Measurements from ENCODE around the gene CAPN7. TPM values are rescaled to one million over a fixed set of nuclear protein-coding genes. Genes with fewer than 3 reads are reported as not detected.
A peak's percentile ranks its signal among the peaks of the same experiment; 100 is the strongest.

Gene CAPN7
- total RNA-seq, 1 donor from 2014 or later, result 49.4 TPM

- no peak for TF ChIP-seq CTCF (IDR thresholded peaks at IDR 0.05)
- H3K27me3 ChIP-seq (ENCODE audit: low read depth), result no peaks in the 10 kb centered on the region
- no peaks in the 10 kb centered on the region for H3K9me3 ChIP-seq
- no peak overlapping the region for H3K27ac ChIP-seq
- ATAC-seq, result no peak
- H3K4me3 ChIP-seq, result no peak overlapping the region
- H3K36me3 ChIP-seq, result peaks cover 2% of the 10 kb centered on the region
- peaks cover 25% of the 10 kb centered on the region for H3K4me1 ChIP-seq
- intact Hi-C loops (cut with DNase I), result no loop called here
- DNase-seq, result no peak
Observed at GRCh38 chr3:15204005-15204404, 2.0 kb upstream of the CAPN7 start.

DNA sequence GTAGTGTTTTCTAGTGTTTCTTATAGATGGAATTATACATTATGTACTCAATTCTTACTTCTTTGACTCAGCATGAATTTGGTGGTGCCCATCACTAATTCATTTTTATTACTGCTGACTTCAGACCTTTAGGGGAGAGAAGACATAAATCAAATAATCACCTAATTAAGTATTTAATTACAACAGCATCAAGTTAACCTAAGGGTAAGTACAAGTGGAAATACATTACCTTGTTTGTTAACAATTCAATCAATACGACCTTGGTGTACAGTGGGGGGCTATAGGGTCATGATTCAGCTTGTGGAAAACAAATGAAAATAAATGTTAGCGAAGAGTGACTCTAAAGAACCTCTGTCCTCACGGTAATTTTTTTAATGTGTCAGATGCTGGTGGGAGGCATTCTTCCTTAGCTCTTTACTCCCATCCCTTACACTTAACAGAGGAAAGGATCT, 538 bp upstream of the CAPN7 start:
- peak overlapping the region; percentile 88 for H3K4me3 ChIP-seq
- H3K9me3 ChIP-seq, result no peaks in the 10 kb centered on the region
- no peak for DNase-seq
- TF ChIP-seq CTCF (IDR thresholded peaks at IDR 0.05), result no peak
- H3K27ac ChIP-seq, result peak overlapping the region; percentile 98
- ATAC-seq, result no peak
- peaks cover 15% of the 10 kb centered on the region for H3K36me3 ChIP-seq
- intact Hi-C loops (cut with DNase I), result no loop called here
- H3K4me1 ChIP-seq, result peaks cover 36% of the 10 kb centered on the region
- H3K27me3 ChIP-seq (ENCODE audit: low read depth), result no peaks in the 10 kb centered on the region

DNA sequence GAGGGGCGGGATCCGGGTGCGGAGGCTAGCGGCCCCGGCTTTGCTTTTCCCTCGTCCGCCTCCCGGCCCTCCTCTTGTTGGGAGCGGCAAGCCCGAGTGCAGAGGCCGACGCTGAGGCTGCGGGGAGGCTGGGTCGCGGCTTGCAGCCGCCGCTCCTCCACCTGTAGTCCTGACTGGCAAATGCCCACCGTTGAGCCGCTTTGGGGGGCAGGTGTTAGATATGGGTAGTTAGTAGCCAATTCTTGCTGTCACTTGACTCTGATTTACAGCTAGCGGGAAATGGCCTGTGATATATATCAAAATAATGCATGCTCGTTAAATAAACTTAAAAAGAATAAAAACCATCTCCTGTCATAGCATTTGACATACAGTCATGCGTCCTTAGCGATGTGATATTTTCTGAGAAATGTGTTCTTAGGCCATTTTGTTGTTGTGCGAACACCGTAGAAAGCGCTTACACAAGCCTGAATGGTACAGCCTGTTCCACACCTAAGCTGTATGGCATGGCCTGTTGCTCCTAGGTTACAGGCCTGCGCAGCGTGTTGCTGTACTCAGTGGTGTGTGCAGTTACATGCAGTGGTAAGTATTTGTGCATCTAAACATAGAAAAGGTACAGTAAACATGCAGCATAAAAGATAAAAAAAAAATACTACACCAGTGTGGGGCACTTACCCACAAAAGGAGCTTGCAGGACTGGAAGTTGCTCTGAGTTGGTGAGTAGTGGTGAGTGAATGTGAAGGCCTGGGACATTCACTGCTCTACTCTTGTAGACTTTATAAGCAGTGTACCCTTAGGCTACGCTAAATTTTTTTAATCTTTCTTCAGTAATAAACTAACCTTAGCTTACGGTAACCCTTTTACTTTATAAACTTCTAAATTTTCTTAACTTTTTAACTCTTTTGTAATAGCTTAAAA, 873 bp downstream of the CAPN7 start:
- DNase-seq (peak; percentile 51), ATAC-seq (peak; percentile 74)
- TF ChIP-seq CTCF (IDR thresholded peaks at IDR 0.05), result no peak
- Histone ChIP-seq H3K4me3 (peak overlapping the region; percentile 88), H3K36me3 (peaks cover 26% of the 10 kb centered on the region), H3K4me1 (peaks cover 36% of the 10 kb centered on the region), H3K9me3 (no peaks in the 10 kb centered on the region), H3K27ac (peak overlapping the region; percentile 98), H3K27me3 (ENCODE audit: low read depth) (no peaks in the 10 kb centered on the region)
- intact Hi-C loops (cut with DNase I), result no loop called here

DNA sequence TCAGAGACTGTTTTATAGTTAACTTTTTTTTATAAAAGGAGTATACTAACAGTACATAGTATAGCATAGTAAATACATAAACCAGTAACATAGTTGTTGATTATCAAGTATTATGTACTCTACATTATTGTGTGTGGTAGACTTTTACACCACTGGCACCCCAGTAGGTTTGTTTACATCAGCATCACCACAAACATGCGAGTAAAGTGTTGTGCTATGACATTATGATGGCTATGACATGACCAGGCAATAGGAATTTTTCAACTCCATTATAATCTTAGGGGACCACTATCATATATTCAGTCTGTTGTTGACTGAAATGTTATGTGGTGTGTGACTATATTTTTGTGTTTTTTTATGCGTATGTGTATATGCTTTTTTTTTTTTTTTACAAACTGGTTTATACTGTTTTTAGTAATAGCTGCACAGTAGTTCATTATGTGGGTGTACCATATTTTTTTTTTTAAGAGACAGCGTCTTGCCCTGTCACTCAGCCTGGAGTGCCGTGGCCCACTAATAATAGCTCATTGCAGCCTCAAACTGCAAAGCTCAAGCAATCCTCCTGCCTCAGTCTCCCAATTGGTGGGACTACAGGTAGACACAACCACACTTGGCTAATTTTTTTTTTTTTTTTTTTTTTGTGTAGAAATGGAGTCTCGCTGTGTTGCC, 1.9 kb downstream of the CAPN7 start:
- no peak for DNase-seq

DNA sequence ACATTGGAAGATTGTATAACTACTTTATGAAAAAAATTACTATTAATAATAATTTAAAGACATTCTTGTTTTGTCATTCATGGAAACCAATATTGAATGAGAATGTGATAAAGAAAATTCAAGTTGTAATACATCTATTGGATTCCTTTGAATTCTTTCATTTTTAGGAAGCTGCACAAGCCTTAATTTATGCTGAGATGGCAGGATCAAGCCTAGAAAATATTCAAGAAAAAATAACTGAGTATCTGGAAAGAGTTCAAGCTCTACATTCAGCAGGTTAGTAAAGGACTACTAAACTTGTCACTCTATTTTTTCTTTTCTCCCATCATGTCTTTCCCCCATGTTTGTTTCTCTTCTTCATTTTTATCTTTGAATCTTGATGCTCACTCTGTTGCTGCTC, 5.9 kb downstream of the CAPN7 start:
- Histone ChIP-seq H3K4me3 (no peak overlapping the region), H3K4me1 (peaks cover 31% of the 10 kb centered on the region), H3K27me3 (ENCODE audit: low read depth) (no peaks in the 10 kb centered on the region), H3K9me3 (no peaks in the 10 kb centered on the region), H3K36me3 (peaks cover 73% of the 10 kb centered on the region), H3K27ac (no peak overlapping the region)
- ATAC-seq (no peak), DNase-seq (no peak)
- intact Hi-C loops (cut with DNase I), result no loop called here
- no peak for TF ChIP-seq CTCF (IDR thresholded peaks at IDR 0.05)

More for the DNA sequence above, 1.9 kb downstream of the CAPN7 start:
- TF ChIP-seq CTCF (IDR thresholded peaks at IDR 0.05), result no peak
- Histone ChIP-seq H3K4me1 (peaks cover 36% of the 10 kb centered on the region), H3K27me3 (ENCODE audit: low read depth) (no peaks in the 10 kb centered on the region), H3K9me3 (no peaks in the 10 kb centered on the region), H3K36me3 (peaks cover 37% of the 10 kb centered on the region), H3K4me3 (peak overlapping the region; percentile 88), H3K27ac (peak overlapping the region; percentile 98)
- intact Hi-C loops (cut with DNase I), result no loop called here
- no peak for ATAC-seq

All from lower lobe of right lung (tissue), 2 donors.